GM19395 (cell line): ENCODE results near the gene PROB1.
"Not testable (repeated sequence)": the region's sequence is repeated elsewhere in the genome, so short reads cannot be mapped to it uniquely, and the experiment has no call there.

Experiments
- ATAC-seq: cut with Tn5 transposase; IDR thresholded peaks from one replicate; pipeline ENCODE4 v1.9.1; 2021; ENCODE audit warnings: mild to moderate bottlenecking, moderate library complexity; ENCODE audit not compliant: unreplicated experiment

The PROB1 gene, protein sequence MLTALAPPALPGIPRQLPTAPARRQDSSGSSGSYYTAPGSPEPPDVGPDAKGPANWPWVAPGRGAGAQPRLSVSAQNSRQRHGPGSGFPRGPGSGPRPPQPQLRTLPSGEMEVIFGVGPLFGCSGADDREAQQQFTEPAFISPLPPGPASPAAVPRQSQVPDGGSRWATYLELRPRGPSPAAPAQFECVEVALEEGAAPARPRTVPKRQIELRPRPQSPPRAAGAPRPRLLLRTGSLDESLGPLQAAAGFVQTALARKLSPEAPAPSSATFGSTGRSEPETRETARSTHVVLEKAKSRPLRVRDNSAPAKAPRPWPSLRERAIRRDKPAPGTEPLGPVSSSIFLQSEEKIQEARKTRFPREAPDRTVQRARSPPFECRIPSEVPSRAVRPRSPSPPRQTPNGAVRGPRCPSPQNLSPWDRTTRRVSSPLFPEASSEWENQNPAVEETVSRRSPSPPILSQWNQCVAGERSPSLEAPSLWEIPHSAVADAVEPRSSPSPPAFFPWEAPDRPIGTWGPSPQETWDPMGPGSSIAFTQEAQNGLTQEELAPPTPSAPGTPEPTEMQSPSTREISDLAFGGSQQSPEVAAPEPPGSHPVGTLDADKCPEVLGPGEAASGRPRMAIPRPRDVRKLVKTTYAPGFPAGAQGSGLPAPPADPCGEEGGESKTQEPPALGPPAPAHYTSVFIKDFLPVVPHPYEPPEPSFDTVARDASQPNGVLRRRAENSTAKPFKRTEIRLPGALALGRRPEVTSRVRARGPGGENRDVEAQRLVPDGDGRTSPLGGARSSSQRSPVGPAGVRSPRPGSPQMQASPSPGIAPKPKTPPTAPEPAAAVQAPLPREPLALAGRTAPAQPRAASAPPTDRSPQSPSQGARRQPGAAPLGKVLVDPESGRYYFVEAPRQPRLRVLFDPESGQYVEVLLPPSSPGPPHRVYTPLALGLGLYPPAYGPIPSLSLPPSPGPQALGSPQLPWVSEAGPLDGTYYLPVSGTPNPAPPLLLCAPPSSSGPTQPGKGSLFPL

DNA sequence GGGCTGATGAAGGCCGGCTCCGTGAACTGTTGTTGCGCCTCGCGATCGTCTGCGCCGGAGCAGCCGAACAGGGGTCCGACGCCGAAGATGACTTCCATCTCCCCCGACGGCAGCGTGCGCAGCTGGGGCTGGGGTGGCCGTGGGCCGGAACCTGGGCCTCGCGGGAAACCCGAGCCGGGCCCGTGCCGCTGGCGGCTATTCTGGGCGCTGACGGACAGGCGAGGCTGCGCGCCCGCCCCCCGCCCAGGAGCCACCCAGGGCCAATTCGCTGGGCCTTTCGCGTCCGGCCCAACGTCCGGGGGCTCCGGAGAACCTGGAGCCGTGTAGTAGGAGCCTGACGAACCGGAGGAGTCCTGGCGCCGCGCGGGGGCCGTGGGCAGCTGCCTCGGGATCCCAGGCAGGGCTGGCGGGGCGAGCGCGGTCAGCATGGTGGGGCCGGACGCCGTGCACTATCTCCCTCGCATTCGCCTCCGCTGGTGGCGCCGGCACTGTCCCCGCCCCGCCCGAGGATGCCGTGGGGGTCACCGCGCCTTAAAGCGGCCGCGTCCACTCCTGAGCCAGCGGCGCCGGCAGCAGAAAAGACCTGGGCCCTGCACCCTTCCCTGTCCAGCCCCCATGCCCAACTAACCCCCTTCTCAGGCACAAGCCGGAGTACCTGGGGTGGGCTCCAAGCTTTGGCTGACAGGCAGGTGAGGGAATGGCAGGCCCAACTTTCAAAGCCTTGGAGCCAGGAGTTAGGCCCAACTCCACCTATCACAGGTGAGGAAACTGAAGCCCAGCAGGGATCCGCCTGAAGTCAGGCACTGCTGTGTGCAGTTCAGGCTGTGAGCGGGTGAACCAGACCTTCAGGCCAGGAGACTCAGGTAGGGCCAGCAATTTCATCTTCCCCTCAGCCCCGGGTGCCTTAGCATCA is at the start of gene PROB1:
Gene PROB1 (minus strand): TSS at position 451 of the 913 bp plus-strand sequence. CDS start 23 bp downstream, at position 428.
- no peak for ATAC-seq

DNA sequence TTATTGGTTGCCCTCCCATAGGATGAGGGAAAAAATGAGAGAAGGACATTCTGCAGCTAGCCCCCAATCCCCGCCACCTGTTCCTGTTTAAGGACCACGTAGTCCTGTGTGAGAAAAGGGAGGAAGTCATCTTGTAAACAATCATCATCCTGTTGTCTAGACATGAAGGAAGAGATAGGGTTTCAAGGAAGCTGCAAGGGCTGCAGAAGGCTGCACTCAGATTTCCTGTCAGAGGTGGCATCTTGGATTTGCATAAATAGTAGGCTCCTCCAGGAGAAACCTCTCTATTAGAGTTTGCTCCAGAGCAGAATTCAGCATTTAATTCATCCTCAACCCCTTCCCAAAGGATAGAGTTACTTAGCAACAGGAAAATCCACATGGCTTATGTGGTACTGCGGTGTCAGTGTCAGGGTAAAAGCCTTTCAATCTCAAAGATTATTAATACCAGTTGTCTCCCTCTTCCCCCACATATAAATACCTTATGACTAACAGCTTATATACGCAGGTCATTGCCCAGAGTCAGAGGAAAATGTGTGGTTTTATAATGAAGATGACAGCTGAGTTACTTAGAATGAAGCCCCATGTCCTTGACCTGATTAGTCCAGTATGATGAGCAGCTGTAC is 49.0 kb upstream of the PROB1 start:
- ATAC-seq: no peak

DNA sequence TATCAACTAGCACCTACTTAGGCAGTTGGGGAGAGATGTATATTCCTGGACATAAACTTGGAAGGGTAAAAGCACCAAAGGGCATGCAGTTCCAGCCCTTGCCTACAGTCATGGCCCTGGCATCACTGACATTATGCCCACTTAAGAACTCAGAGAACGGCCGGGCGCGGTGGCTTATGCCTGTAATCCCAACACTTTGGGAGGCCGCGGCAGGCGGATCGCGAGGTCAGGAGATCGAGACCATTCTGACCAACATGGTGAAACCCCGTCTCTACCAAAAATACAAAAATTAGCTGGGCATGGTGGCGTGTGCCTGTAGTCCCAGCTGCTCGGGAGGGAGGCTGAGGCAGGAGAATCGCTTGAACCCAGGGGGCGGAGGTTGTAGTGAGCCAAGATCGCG is 45.5 kb upstream of the PROB1 start:
- not testable (repeated sequence) for ATAC-seq

DNA sequence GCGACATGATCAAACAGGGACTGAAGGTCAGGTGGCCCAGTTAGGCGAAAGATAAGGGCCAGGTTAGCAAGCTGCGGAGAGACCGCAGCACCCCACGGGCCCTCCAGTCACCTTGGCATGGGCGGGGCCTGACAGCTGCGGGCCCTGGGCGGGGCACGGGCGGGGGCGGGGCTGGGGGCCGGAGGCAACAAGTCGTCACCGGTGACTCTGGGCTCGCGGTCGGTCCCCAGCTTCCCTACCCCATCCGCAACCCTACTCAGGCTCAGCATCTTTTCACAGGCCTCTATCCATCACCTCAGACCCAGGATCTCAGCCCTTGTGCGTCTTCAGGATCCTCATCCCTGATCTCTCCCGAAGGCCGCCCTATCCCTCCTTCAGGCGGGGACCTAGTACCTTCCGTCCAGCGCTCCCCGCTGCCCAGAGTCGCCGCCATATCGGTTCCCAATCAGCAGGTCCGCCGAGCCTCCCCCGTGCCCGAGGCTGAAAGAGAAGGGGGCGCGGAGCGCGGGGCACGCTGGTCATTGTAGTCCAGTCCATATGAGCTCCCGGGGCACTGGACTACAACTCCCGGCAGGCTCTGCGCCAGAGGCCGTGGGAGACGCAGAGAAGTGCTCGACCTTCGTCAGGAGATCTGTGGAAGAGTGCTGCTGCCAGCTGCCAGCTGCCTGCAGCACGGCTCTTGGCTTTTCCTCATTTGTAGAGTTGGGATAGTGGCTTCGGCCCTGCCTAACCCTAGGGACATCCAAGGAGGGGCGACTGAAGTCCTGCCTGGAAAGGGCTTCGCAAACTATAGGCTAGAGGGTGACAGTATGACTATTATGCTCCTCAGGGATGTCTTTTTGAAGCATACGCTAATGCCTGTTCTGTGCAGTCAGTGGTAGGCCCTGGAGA is 44.4 kb upstream of the PROB1 start, which contains the start of gene DNAJC18:
Gene DNAJC18 (minus strand): TSS at position 513 of the 891 bp plus-strand sequence. CDS start 80 bp downstream, at position 433.
- ATAC-seq: peak; percentile 91

DNA sequence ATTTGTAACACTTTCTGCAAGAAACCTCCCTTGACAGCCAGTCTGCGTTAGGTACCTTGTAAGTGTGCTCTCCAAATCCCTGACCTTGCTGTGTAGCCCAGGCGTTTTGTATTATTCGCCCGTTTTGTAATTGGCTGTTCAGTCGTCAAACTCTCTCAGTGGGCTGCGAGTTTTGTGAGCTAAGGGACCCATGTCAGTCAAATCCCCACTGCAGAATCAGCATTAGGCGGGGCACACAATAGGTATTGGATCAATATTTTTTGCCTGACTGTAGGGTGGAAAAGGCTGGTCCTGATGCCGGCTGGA is 43.8 kb upstream of the PROB1 start:
- no peak for ATAC-seq

DNA sequence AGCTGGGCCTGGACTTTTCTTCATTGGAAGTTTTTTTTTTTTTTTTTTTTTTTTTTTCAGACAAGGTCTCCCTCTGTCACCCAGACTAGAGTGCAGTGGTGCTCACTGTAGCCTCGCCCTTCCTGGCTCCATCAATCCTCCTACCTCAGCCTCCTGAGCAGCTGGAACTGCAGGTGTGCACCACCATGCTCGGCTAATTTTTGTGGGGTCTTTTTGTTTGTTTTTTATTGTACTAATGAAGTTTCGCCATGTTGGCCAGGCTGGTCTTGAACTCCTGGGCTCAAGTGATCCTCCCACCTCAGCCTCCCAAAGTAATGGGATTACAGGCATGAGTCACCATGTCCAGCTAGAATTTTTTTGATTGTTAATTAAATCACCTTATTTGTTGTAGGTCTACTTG is 40.8 kb upstream of the PROB1 start:
- no peak for ATAC-seq

DNA sequence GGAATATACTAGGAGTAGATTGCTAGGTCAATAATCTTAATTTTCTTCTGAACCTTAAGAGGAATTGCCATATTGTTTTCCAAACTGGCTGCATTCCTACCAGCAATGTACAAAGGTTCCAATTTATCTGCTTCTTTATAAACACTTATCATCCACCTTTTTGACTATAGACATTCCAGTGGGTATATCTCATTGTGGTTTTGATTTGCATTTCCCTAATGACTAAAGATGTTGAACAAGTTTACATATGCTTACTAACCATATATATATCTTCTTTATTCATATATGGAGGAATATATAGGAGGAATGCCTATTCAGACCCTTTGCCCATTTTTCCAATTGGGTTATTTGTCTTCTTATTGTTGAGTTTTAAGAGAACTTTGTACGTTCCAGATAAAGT is 36.8 kb upstream of the PROB1 start:
- ATAC-seq: no peak

DNA sequence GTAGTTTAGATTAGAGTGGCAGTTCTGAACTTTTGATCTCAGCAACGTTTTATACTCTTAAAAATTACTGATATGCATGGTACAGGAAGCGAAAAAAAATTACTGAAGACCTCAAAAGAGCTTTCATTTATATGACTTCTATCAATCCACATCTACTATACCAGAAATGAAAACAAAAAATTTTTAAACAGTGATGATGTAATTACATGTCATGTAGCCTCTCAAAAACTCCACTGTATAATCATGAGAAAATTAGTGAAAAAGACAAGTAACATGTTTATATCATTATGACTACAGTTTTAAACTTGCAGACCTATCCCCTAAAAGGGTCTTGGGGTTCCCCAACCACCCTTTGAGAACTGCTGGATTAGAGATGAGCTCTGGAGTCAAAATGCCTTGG is 35.1 kb upstream of the PROB1 start:
- no peak for ATAC-seq

DNA sequence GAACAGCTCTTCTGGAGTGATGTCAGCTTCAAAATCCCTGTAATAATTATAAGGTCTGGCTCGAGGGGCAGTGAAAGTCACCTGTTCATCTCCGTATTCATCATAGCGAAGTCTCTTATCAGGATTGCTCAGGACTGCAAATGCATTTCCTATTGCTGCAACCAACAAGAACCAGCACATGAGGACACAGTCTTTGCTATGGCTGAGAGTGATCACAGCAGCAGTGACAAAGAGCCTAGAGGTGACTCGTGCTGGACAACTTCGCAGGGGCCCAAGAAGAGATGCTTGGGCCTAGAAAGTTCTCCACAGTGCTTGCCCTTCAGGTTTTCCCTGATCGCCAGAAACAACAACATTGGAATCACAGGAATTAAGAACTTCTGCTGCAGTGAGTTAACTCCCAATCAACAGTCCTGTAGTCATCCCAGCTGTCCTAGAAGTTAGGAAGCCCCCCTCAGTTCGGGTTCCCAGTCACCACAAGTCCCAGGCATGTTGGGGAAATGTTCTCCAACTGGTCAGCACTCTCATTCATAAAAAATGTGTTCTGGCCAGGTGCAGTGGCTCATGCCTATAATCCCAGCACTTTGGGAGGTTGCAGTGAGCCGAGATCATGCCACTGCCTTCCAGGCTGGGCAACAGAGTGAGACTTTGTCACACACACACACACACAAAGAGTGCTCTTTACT is 31.4 kb upstream of the PROB1 start:
- no peak for ATAC-seq

DNA sequence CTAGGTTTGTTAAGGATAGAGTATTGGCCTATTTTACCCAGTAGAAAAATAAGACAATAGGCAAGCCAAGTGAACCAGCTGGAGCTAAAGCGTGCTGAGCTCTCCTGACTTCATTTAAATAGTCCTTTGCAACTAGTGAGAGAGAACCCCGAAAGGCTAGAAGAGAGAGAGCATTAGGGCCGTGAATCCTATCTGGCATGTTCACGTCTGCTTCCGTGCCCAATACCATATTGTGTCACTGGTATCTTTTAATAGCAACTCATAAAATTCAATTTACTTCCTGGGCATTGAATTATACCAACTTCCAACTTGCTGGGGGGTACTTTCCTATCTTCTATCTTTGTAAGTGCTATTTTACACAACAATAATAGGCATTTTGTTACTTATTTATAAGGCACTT is 30.6 kb upstream of the PROB1 start:
- no peak for ATAC-seq

DNA sequence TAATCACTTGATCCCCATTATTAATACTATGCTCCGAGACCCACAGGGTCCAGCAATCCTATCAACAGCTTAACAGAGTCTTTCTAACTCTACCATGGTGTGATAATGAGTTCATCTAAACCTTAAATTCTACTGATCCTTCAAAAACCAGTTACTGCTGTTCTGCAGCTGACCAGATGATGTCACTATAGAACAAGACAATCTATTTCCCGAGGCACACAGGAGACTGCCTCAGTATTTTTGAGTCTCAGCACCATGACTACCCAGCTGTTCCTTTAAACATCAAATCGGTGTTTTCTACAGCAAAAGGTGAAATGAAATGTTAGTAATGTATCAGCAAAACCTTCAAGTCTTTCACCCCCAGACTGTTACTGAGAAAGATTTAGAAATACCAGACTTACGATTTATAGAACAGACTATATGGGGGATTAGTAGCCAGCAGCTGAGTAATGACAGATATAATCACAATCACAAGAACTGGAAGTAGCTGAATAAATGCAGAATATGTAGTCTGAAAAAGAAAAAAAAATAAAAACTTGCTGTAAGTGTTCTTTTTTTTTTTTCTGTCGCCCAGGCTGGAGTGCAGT is 27.5 kb upstream of the PROB1 start:
- ATAC-seq: peak; percentile 61

DNA sequence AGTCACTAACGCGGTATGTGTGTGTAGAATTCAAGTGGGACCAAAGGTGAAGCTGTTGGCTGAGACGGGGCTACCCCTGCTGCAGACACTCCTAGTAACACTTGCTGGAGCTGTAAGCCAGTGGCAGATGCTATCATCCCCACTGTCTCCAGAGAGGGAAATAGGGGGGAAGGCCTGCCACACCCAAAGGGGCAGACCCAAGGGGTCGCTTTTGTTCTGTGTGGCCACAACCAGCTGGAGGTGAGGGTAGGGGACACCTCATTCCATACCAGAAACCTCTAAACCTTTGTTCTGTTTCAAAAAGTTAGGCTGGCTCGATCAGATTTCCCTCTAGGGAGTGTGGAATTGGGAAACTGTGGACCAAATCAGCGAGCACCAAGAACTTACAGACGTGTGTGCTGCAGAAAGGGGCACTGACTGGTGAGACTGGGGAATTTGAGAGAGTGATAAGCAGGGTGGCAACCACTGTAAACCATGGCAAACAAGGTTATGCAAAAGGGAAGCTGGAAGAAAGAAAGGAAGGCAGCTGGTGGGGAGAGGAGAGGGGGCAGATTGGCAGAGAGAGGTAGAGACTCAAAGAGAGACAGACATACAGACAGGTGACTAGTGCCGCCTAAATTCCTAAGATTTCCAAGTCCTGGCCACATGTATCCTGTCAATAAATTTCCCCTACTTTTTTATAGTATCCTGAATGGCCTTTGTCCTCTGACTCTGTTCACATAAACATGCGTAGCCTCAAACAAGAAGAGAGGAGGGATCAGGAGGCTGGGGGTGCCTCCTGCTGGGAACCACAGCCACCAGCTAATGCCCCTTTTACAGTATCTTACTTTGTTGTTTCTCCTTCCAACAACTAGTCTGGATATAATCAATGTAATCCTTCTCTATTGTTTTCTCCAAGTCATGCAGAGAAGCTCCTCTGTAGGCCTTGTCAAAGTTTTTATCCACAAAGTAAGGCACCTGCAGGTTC is 24.6 kb upstream of the PROB1 start:
- ATAC-seq: no peak

DNA sequence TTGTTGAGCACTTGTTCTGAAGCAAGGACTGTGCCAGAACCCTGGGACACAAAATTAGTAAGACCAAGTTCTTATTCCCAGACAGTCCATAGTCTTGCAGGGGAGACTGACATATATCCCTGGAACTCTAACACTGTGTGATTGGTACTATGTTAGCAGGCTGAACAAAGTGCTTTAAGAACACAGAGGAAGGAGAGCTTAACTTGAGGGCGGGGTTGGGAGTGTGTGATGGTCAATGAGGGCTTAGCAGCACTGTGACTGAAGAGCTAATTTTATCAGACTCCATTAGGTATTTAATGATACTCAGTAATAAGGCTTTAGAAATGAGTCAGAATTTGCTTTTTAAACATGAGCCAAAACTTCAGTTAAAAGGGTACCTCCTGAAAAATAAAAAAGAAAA is 23.9 kb upstream of the PROB1 start:
- no peak for ATAC-seq

DNA sequence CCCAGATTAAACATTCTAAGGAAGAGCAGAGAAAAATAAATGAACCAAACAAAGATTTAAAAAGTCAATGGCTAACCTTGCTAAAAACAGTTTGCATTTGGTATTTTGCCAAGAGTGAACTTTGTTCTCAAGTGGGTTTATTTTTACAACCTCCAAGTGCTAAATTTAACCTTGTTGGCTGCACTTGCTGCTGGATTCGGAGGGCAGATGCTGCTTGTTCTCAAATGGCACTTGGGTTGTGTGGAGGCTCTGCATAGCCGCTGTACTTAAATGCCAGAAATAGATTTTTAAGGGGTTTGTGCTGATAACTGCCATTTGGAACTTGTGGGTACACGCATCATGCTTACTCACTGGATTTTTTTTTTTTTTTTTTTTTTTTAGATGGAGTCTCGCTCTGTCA is 22.3 kb upstream of the PROB1 start:
- ATAC-seq: no peak

DNA sequence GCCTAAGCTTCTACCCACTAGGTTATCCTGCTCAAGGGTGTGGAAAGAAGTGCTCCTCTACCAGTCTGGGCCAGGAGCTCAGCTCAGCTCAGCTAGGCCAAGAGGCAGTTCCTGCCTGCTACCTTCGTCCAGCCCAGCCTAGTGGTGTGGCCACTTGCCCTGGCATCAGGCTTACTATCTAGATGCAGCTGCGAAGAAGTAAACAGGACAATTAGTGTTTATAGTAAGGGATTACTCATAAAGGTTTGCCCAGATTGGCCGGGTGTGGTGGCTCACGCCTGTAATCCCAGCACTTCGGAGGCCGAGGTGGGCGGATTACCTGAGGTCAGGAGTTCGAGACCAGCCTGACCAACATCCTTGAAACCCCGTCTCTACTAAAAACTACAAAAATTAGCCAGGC is 21.7 kb upstream of the PROB1 start:
- ATAC-seq: no peak

DNA sequence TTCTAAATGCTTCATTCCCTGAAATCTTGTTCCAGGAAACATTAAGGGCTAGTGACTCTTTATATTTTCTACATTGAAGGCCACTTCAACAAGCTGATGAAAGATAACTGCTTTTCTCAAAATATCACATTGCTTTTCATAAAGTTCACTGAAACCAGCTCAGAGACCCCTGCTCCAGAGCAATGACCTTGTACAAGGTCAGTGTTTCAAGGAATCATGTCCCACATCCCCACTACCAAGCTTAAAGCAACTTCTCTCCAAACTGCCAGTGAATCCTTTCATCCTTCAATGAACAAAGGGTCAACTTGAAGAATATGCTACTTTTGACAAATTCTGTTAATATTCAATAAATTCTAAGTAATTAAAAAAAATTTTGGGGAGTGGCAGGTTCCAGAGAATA is 21.0 kb upstream of the PROB1 start:
- no peak for ATAC-seq

DNA sequence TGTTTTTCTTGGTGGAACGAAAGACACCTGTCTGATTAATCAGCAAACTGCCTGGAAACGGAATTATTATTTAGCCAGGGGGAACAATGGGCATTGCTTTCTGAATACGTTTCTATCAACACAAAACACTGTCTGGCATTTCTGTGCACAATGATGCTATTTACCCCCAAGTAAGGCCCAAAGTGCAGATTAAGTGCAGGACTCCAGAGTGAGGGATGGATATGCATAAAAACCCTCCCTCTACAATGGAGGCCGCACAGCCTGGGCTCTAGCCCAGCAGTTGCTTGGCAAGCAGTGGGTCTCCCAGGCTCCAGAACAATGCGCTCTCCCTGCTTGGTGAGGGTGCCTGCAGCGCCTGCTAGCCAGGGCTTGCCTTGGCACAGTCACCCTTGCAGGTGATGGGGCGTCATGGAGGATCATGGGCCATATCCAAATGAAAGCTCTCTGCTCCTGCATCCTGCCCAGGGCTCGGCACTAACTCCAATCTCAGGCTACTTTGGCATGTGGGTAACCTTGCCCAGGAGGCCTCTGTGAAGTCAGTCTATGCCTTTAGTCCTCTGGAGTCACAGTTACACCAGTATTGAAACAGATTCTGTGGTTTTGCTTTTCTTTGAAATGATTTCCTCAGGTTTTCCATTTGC is 20.4 kb upstream of the PROB1 start:
- ATAC-seq: no peak
